NCI-H510A (cell line): ENCODE results near the gene CAMKK2.
"Not testable (repeated sequence)": the region's sequence is repeated elsewhere in the genome, so short reads cannot be mapped to it uniquely, and the experiment has no call there.

Experiments
- DNase-seq: peaks from one replicate; lab custom pipeline; 2025; lab: John Stamatoyannopoulos, UW

The CAMKK2 gene

GRCh38 chr12:121245951-121246350 lies 50.6 kb downstream of the CAMKK2 start:
- no peak for DNase-seq

DNA sequence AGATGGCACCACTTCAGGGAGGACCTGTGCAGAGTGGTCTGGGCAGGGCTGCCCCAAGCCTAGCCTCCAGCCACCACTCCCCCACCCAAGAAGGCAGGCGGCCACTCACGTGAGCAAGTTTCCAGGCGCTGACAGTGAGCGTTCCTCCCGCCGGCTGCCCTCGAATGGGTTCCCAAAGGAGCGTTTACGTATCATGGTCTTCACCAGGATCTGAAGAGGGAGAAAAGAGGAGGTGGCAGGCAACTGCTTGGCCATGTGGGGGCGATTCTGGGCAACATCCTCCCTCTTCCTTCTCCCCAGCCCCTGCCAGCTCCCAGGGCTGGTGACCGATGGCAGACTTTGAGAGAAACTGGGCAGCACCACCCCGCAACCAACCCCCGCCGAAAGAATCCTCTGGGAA lies 51.5 kb downstream of the CAMKK2 start:
- no peak for DNase-seq

- DNase-seq = no peak
Measured at GRCh38 chr12:121241156-121241970, 55.1 kb downstream of the CAMKK2 start.

GRCh38 chr12:121240484-121241101 lies 55.9 kb downstream of the CAMKK2 start:
- no peak for DNase-seq

GRCh38 chr12:121240062-121240420 lies 56.5 kb downstream of the CAMKK2 start:
- DNase-seq = no peak

DNA sequence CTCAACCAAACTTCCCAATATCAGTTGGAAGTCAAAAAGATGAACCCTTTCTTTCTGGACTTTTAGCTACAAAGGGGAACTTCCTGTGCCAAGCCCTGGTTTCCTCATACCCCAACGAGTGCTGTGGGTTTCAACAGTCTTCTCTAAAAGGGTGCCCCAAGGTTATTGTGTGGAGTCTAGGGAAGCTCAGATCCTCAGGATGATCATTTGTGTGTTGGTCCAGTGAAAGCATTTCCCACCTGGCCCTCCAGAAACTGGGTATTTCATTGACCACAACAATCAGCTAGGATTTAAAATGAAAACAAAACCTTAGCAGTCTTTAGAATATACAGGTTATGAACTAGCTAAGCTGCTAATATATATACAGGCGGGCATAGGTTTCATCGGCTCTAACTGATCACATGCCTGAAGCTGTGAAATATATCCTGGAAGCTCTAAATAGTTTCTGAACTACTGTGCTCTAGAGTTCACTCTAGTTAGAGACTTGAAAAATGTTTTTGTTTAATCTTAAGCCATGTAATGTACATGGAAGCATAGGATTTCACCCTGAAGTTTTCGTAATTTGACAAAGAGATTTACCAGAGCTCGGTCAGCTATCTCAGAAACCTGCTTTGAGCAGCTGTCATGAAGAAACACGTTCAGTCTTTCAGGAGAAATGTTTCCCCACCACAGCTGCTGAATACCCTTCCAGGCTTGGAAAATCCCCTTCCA lies 57.0 kb downstream of the CAMKK2 start:
- DNase-seq = no peak

GRCh38 chr12:121238604-121239350 lies 57.7 kb downstream of the CAMKK2 start:
- peak; percentile 94 for DNase-seq

- DNase-seq = peak; percentile 36
Measured at GRCh38 chr12:121238086-121238485, 58.4 kb downstream of the CAMKK2 start.

GRCh38 chr12:121237415-121237814 lies 59.1 kb downstream of the CAMKK2 start:
- no peak for DNase-seq

DNA sequence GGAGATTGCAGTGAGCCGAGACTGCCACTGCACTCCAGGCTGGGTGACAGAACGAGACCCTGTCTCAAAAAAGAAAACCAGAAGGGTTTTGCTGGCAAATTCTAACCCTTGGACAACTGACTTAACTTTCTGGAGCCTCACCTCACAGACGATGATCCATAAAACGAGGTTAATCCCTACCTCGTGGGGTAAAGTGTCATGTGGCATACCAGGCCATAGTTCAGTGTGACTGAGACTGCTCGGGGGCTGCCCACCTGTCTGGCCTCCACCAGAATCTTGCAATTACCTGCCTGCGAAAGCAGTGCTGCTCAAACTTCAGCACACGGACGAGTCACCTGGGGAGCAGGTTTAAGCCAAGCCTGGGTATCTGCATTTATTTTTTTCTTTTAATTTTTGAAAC lies 59.7 kb downstream of the CAMKK2 start:
- no peak for DNase-seq

GRCh38 chr12:121233628-121234020 lies 62.9 kb downstream of the CAMKK2 start:
- DNase-seq = no peak

GRCh38 chr12:121232977-121233627 lies 63.4 kb downstream of the CAMKK2 start:
- DNase-seq = no peak

GRCh38 chr12:121232163-121232562 lies 64.3 kb downstream of the CAMKK2 start:
- no peak for DNase-seq

- no peak for DNase-seq
Measured at GRCh38 chr12:121230538-121230907, 66.0 kb downstream of the CAMKK2 start.

DNA sequence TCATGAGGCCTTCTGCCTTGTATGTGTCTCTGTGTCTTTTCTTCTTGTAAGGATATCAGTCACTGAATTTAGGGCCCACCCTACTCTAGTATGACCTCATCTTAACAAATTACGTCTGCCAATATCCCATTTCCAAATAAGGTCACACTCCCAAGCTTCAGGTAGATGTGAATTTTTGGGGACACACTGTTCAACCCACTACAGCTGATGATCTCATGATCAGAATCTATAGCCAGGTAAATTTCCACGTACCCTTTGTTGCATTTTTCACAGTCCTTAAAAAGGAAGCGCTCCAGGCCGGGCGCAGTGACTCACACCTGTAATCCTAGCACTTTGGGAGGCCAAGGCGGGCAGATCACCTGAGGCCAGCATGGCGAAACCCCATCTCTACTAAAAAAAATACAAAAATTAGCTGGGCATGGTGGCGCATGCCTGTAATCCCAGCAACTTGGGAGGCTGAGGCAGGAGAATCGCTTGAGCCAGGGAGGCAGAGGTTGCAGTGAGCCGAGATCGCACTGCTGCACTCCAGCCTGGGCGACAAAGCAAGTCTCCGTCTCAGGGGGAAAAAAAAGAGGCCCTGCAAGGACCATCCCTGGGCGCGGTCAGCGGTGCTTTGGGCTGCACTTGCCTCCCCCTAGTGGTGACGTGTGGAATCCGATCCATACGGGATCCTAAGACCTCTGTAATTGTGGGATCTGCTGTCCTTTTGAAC lies 66.5 kb downstream of the CAMKK2 start:
- DNase-seq = peak; percentile 76

DNA sequence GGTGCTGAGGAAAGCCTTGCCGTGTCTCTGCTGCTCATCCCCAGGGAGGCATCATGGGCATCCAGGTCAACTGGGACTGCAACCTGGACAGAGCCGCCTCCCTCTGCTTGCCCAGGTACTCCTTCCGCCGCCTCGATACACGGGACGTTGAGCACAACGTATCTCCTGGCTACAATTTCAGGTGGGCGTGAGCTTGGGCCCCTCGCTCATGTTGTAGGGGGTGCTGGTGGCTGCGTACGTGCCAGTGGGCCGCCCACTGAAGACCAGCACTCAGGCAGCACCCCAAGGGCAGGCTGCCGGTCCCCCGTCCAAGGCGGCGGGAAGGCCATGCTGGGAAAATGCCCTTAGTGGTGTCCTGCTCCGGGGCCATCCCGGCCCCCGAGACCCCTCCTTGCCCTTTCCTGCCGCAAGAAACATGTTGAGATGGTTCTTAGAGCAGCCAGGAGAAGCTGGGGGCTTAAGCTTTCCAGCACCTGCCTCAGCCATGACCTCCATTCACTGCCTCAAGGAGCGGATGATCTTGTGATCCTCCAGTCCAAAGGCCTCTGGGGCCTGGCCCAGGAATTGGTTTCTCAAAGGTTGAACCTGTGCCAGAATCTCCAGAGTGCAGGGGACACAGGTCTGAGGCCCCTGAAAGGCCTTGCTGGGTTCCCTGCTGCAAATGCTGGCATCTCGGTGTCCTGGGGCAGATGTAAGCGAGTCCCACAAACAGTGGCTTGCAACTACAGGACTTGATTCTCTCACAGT lies 67.4 kb downstream of the CAMKK2 start:
- DNase-seq = no peak

DNA sequence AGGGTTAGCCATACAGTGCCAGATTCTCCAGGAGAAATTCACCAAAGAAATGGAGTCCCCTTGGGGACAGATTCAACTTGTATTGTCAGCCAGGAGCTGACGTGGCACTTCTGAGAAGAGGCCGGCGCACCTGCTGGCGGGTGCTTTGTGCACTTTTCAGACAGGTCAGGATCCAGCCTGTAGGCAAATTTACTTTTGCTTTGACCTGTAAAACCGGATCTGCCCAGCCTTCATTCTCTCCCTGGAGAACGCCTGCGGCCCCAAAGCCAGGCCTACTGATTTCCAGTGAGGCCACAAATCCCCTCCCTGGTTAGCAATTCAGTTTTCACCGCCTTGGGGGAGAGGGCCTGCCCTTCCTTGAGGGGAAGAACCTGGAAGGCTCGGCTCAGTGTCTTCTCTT lies 69.2 kb downstream of the CAMKK2 start:
- peak; percentile 95 for DNase-seq

DNA sequence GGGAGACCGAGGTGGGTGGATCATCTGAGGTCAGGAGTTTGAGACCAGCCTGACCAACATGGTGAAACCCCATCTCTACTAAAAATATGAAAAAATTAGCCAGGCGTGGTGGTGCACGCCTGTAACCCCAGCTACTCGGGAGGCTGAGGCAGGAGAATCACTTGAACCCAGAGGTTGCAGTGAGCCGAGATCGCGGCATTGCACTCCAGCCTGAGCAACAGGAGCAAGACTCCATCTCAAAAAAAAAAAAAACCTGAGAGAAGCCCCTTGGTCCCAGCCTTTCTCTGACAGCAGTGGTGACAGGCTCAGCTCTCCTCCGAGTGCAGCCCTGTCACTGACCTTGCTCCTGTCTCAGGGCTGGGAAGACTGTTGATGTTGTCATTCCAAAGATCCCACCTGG lies 69.6 kb downstream of the CAMKK2 start:
- not testable (repeated sequence) for DNase-seq

DNA sequence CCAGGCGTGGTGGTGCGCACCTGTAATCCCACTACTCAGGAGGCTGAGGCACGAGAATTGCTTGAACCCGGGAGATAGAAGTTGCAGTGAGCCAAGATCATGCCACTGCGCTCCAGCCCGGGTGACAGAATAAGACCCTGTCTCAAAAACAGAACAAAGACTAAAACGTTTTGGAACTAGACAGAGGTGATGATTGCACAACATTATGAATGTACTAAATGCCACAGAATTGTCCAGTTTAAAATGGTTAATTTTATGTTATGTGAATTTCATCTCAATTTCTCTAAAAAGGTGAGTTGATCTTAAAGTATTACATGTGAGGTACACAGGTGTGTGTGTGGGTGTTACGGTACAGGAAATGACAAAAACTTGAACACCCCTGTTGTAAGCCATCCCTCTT lies 70.1 kb downstream of the CAMKK2 start:
- no peak for DNase-seq

- DNase-seq = no peak
Measured at GRCh38 chr12:121224591-121224990, 71.9 kb downstream of the CAMKK2 start.
